T-cell (primary cell): Measurements from ENCODE around the gene CLRN2. TPM values are rescaled to one million over a fixed set of nuclear protein-coding genes. Genes with fewer than 3 reads are reported as not detected.
A peak's percentile ranks its signal among the peaks of the same experiment; 100 is the strongest.

ENCODE experiments used
- ATAC-seq, 4 experiments: fragments of 200-7000 bp in 3 of 4; fragments of 150-1000 bp in 1 of 4; cut with Tn5 transposase; replicated peaks in 1 of 4; 1 replicate in 3 of 4; 2 replicates in 1 of 4; pipeline ENCODE4 v1.10.0; 2021; ENCODE audit warnings: moderate library complexity in 3 of 4, mild to moderate bottlenecking in 2 of 4, moderate number of reproducible peaks in 1 of 4
- CTCF ChIA-PET, 2 donors: fragments of 300-600 bp; sonication (Branson Sonifier 250); formaldehyde crosslinking; loops; one replicate each; lab custom pipeline; 2022; ENCODE audit warnings: antibody characterized with exemption in 2 of 2; lab: Charles Lee
- POLR2A ChIA-PET, 2 donors: fragments of 300-600 bp; sonication (Branson Sonifier 250); formaldehyde crosslinking; loops; one replicate each; lab custom pipeline; 2022; ENCODE audit warnings: antibody characterized with exemption in 2 of 2; lab: Charles Lee
- DNase-seq, 35 experiments: peaks; one replicate each; pipeline versions ENCODE4 v3.0.0 to v3.0.0-alpha.2; 2013 to 2023
- H3K27ac ChIP-seq: one replicate; pipeline ENCODE4 v1.5.1; 2013; ENCODE audit warnings: low read length
- H3K27me3 ChIP-seq, 2 experiments: replicated peaks in 1 of 2; 1 replicate in 1 of 2; 2 replicates in 1 of 2; pipeline versions ENCODE4 v1.6.1 to v1.7.0; 2013; ENCODE audit warnings: low read length in 1 of 2, mixed read lengths in 1 of 2; ENCODE audit not compliant: control insufficient read depth in 2 of 2, insufficient read depth in 2 of 2; ENCODE audit errors: extremely low read depth in 1 of 2
- H3K36me3 ChIP-seq, 2 donors: 1 replicate in 1 of 2; 2 replicates in 1 of 2; pipeline versions ENCODE4 v1.6.1 to v1.7.0; 2013; ENCODE audit warnings: low read length in 1 of 2; ENCODE audit not compliant: control insufficient read depth in 2 of 2, insufficient read depth in 1 of 2; ENCODE audit errors: extremely low read depth in 1 of 2
- H3K4me1 ChIP-seq, 2 experiments: 1 replicate in 1 of 2; 2 replicates in 1 of 2; pipeline versions ENCODE4 v1.6.1 to v1.7.0; 2013; ENCODE audit warnings: low read length in 2 of 2, mixed read lengths in 1 of 2; ENCODE audit not compliant: insufficient read depth in 2 of 2, control insufficient read depth in 1 of 2; ENCODE audit errors: extremely low read depth in 1 of 2
- H3K4me3 ChIP-seq, 2 donors: 1 replicate in 1 of 2; 2 replicates in 1 of 2; pipeline versions ENCODE4 v1.5.1 to v1.7.0; 2013; ENCODE audit warnings: mild to moderate bottlenecking in 2 of 2, low read length in 1 of 2, moderate library complexity in 1 of 2; ENCODE audit not compliant: control insufficient read depth in 1 of 2; ENCODE audit errors: extremely low read depth in 1 of 2
- H3K9me3 ChIP-seq: 2 replicates; pipeline ENCODE4 v1.7.0; 2013
- H3K27ac Mint-ChIP-seq, 2 donors: one replicate each; pipeline ENCODE4 v1.8.0; 2020 to 2021; ENCODE audit warnings: mild to moderate bottlenecking in 2 of 2, mixed read lengths in 2 of 2
- H3K27me3 Mint-ChIP-seq, 2 donors: one replicate each; pipeline ENCODE4 v1.8.0; 2021 to 2022; ENCODE audit warnings: mixed read lengths in 2 of 2
- H3K36me3 Mint-ChIP-seq: one replicate; pipeline ENCODE4 v1.8.0; 2021; ENCODE audit warnings: mixed read lengths
- H3K4me1 Mint-ChIP-seq, 3 donors: one replicate each; pipeline ENCODE4 v1.8.0; 2020 to 2022; ENCODE audit warnings: mixed read lengths in 3 of 3, mild to moderate bottlenecking in 1 of 3
- H3K4me3 Mint-ChIP-seq, 3 donors: one replicate each; pipeline ENCODE4 v1.8.0; 2020 to 2022; ENCODE audit warnings: mild to moderate bottlenecking in 3 of 3, mixed read lengths in 3 of 3, moderate library complexity in 3 of 3
- H3K9me3 Mint-ChIP-seq, 3 donors: one replicate each; pipeline ENCODE4 v1.8.0; 2020 to 2022; ENCODE audit warnings: mixed read lengths in 3 of 3
- WGBS: methylation state at CpG from one replicate; pipeline ENCODE4 v1.1.5; 2013; ENCODE audit warnings: missing lambda C conversion rate; ENCODE audit not compliant: insufficient coverage; 5-methylcytosine and 5-hydroxymethylcytosine counted together
- total RNA-seq, 35 experiments: library from RNA in 6 of 35; stranded (reverse) in 6 of 35; fragments of 120-200 nt in 1 of 35; gene quantifications; one replicate each; pipeline versions ENCODE4 v1.2.1 to v1.2.4 and lab custom pipeline; 2013 to 2026

Gene CLRN2
- total RNA-seq, 5 donors from 2014 or later (not counting 1 experiment from before 2014, with no cell fraction given): not detected

DNA sequence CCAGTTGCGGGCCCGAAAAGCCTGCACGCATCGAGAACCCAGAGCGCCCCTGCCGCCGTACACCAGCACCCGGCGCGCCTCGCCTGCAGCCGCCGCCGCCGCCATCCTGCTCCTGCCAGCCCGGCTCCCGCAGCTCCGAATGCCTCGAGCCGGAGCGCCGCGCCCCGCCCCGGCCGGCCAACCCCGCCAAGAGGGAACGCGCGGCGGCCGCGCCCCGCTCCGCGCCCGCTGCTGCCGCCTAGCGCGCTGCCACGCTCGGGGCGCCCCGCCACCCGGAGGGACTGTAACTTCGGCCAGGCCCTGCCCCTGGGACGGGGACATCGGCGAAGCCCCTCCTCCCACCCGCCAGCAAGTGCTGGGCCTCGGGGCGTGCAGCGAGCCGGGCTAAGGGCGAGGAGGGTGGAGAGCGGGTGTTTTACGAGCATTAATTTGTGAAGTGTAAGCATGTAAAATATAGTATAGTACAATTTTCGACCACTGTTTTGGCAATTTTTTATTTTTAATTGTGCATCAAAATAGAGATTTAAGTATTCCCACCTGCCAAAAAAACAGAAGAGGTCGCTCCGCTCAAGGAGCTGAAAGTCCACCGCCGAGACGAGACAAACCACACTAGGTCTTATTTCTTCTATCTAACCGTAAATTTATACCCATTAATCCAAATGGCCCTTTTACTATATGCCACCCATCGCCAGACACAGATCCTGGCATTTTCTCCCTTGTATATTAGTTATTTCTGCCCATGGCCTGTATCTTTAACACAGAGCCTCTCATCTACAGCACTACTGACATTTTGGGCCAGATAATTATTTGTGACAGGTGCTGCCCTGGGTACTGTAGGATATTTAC is 2.8 kb upstream of the CLRN2 start, which contains the start of gene QDPR:
Gene QDPR, minus strand, starts transcription at position 141 of the 846 bp plus-strand sequence. Its CDS starts 36 bp downstream, at position 105.
- ChIA-PET CTCF (interaction anchor here (0.6 kb wide), 2 partner anchors 117 to 219 kb away, joined by 3 to 4 read pairs; no protein-coding TSS in a partner anchor), POLR2A (no interaction called here)
- peaks cover 32 to 37% (median 37%) of the 10 kb centered on the region in 3 donors for H3K4me1 Mint-ChIP-seq
- H3K4me3 Mint-ChIP-seq: peak within 1 kb of the TSS; percentile 94 to 98 (median 98)
- peak within 1 kb of the TSS; percentile 48 for H3K27ac ChIP-seq
- WGBS: under 1% methylated on average over 49 of the region's 65 CpGs
- peak within 1 kb of the TSS; percentile 80 to 96 for H3K27ac Mint-ChIP-seq
- peaks cover 1% of the 10 kb centered on the region for H3K36me3 Mint-ChIP-seq
- peak within 1 kb of the TSS; percentile 82 to 84 for H3K4me3 ChIP-seq
- no peaks in the 10 kb centered on the region for H3K9me3 ChIP-seq
- DNase-seq: peak; percentile 34 to 82 (median 57)
- H3K4me1 ChIP-seq: peaks cover 14 to 16% of the 10 kb centered on the region in 2 experiments
- no peaks in the 10 kb centered on the region for H3K27me3 ChIP-seq
- H3K36me3 ChIP-seq: peaks cover 0 to 4% of the 10 kb centered on the region in 2 donors
- H3K27me3 Mint-ChIP-seq: peaks cover 6 to 7% of the 10 kb centered on the region in 2 donors
- peak; percentile 94 to 95 (median 94) for ATAC-seq
- H3K9me3 Mint-ChIP-seq: no peaks in the 10 kb centered on the region

- Histone ChIP-seq H3K9me3 (no peaks in the 10 kb centered on the region), H3K27ac (no peak overlapping the region), H3K4me1 (peaks cover 14 to 16% of the 10 kb centered on the region in 2 experiments), H3K27me3 (peaks cover 0 to 3% of the 10 kb centered on the region in 2 experiments), H3K36me3 (peaks cover 0 to 2% of the 10 kb centered on the region in 2 donors), H3K4me3 (no peak overlapping the region)
- no CpG with 5 or more reads among the region's 5 CpGs for WGBS
- Mint-ChIP-seq H3K36me3 (no peaks in the 10 kb centered on the region), H3K4me3 (peak overlapping the region; percentile 75 to 98 (median 94)), H3K4me1 (peaks cover 32 to 37% (median 35%) of the 10 kb centered on the region in 3 donors), H3K27me3 (peaks cover 8 to 9% of the 10 kb centered on the region in 2 donors), H3K9me3 (no peaks in the 10 kb centered on the region), H3K27ac (peak overlapping the region in 1 of 2 donors; percentile 92)
- ChIA-PET POLR2A (interaction anchor here in 1 of 2 donors (0.9 kb wide), 1 partner anchor 65 kb away, joined by 3 read pairs; no protein-coding TSS in a partner anchor), CTCF (interaction anchor here in 1 of 2 donors (0.6 kb wide), 1 partner anchor 118 kb away, joined by 4 read pairs; no protein-coding TSS in a partner anchor)
- DNase-seq (no peak), ATAC-seq (no peak)
Measured at GRCh38 chr4:17512973-17513665, 1.8 kb upstream of the CLRN2 start.

- ATAC-seq: no peak
- H3K4me1 ChIP-seq: peaks cover 12 to 16% of the 10 kb centered on the region in 2 experiments
- peaks cover 0 to 5% of the 10 kb centered on the region in 2 experiments for H3K27me3 ChIP-seq
- no peaks in the 10 kb centered on the region for H3K9me3 ChIP-seq
- DNase-seq: no peak
- H3K36me3 ChIP-seq: no peaks in the 10 kb centered on the region
- H3K27ac ChIP-seq: no peak overlapping the region
- CTCF ChIA-PET: interaction anchor here in 1 of 2 donors (1.0 kb wide), 1 partner anchor 33 kb away, joined by 3 read pairs; no protein-coding TSS in a partner anchor
- Mint-ChIP-seq H3K36me3 (no peaks in the 10 kb centered on the region), H3K27me3 (peaks cover 10 to 20% of the 10 kb centered on the region in 2 donors), H3K4me1 (peaks cover 16 to 22% (median 20%) of the 10 kb centered on the region in 3 donors), H3K9me3 (no peaks in the 10 kb centered on the region), H3K27ac (no peak overlapping the region), H3K4me3 (no peak overlapping the region)
- POLR2A ChIA-PET: interaction anchor here in 1 of 2 donors (0.6 kb wide), 1 partner anchor 7 kb away, joined by 5 read pairs; no protein-coding TSS in a partner anchor
- H3K4me3 ChIP-seq: no peak overlapping the region
- 87% methylated on average over 7 of the region's 14 CpGs for WGBS
Measured at GRCh38 chr4:17515445-17516407, 761 bp downstream of the CLRN2 start.

DNA sequence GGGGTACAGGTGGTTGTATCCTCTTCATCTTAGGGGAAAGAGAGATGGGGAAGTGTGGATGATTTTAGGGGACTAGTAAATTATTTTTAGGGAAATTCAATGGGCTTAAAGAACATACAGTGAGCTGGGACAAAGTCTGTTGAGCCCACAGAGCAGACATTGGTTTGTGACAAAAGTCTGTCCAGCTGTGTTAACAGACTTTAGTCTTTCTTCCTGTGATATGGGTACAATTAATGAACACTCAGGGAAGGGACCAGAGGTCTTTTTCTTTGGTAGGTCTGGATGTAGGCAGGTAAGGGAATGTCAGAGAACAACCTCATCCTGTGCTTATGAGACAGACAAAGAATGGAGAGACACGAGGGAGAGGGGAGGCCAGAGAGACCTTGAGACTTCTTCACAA is 2.0 kb downstream of the CLRN2 start:
- Histone ChIP-seq H3K9me3 (no peaks in the 10 kb centered on the region), H3K4me1 (peaks cover 3 to 6% of the 10 kb centered on the region in 2 experiments), H3K36me3 (no peaks in the 10 kb centered on the region), H3K4me3 (no peak overlapping the region), H3K27ac (no peak overlapping the region), H3K27me3 (peaks cover 0 to 6% of the 10 kb centered on the region in 2 experiments)
- Mint-ChIP-seq H3K9me3 (no peaks in the 10 kb centered on the region), H3K27ac (peak overlapping the region in 1 of 2 donors; percentile 41), H3K36me3 (no peaks in the 10 kb centered on the region), H3K4me3 (no peak overlapping the region), H3K4me1 (peaks cover 7 to 13% (median 10%) of the 10 kb centered on the region in 3 donors), H3K27me3 (peaks cover 10 to 20% of the 10 kb centered on the region in 2 donors)
- DNase-seq (no peak), ATAC-seq (no peak)
- CTCF ChIA-PET: interaction anchor here in 1 of 2 donors (0.5 to 0.6 kb wide), 2 partner anchors 28 to 288 kb away, joined by 3 to 4 read pairs; no protein-coding TSS in a partner anchor
- POLR2A ChIA-PET: no interaction called here
- WGBS: no CpG with 5 or more reads among the region's 1 CpG

DNA sequence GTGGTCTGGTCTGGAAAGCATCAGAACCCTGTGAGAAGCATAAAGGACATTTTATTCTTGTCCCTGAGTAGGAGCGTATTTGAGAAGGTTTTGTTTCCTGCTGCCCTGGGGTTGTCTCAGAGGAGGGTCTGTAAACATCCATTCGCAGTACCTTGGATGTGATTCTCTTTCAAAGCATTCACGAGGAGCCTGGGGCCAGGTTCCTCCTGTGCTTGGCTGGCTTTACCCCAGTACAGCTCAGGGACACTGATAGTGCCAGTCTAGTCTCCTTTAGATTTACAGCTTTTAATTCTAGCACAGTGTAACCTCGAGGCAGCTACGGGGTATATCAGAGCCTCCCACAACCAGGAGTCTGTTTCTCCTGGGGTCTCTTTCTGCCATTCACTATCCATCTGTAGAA is 2.7 kb downstream of the CLRN2 start:
- Mint-ChIP-seq H3K27ac (no peak overlapping the region), H3K36me3 (no peaks in the 10 kb centered on the region), H3K27me3 (peaks cover 10 to 20% of the 10 kb centered on the region in 2 donors), H3K9me3 (no peaks in the 10 kb centered on the region), H3K4me1 (peaks cover 3 to 7% (median 5%) of the 10 kb centered on the region in 3 donors), H3K4me3 (no peak overlapping the region)
- Histone ChIP-seq H3K27me3 (peaks cover 0 to 8% of the 10 kb centered on the region in 2 experiments), H3K9me3 (no peaks in the 10 kb centered on the region), H3K4me3 (no peak overlapping the region), H3K4me1 (peaks cover 0 to under 1% of the 10 kb centered on the region in 2 experiments), H3K27ac (no peak overlapping the region), H3K36me3 (no peaks in the 10 kb centered on the region)
- POLR2A ChIA-PET: no interaction called here
- CTCF ChIA-PET: interaction anchor here in 1 of 2 donors (0.6 kb wide), 1 partner anchor 77 kb away, joined by 3 read pairs; no protein-coding TSS in a partner anchor
- no peak for DNase-seq
- no peak for ATAC-seq
- WGBS: 80% methylated on average over 1 of the region's 5 CpGs
